Tongue (tissue), 2 donors: ENCODE results near the gene ELFN2. TPM values are rescaled to one million over a fixed set of nuclear protein-coding genes. Genes with fewer than 3 reads are reported as not detected.

ENCODE experiments used
- DNase-seq: peaks from one replicate; pipeline ENCODE4 v3.0.0-alpha.2; 2015
- total RNA-seq: library from RNA; depleted of rRNA; stranded (reverse); fragments of >200 nt; gene quantifications from one replicate; pipeline ENCODE4 v1.2.3, GENCODE V29; 2014

ELFN2 gene
- total RNA-seq, 1 donor from 2014 or later = 1.0 TPM

DNA sequence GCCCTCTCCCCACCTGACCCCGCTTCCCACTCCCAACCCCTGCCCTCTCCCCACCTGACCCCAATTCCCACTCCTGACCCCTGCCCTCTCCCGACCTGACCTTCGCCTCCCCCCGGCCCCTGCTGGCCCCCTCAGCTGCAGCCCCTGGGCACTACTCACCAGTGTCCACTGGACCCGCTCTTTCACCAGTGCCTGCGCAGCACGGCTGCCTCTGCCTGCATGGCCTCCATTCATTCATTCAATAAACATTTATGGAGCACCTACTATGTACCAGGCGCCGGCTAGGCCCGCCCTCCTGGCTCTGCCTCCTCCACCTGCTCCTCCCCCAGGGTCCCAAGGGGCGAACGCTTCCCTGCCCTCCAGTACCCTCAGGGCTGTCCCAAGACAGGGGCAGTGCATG is 42.6 kb downstream of the ELFN2 start:
- no peak for DNase-seq

DNA sequence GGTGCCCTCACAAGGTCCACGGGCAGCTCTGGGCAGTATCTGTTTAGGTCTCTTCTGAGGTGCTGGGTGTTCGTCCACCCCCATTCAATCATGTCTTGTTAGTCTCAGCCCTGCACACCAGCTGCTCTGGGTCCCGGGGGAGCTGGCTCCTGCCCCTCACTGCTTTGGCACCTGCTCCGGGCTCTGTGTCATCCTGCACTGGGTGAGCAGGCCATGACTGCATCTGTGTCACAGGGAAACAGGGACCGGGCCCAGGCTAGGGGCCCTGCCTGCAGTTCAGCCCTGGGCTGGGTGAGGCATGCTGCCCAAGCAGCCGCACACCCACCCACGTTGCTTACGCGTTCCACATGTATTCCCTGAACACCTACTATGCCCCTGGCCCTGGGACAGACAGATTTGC is 43.9 kb downstream of the ELFN2 start:
- DNase-seq = peak; percentile 58

DNA sequence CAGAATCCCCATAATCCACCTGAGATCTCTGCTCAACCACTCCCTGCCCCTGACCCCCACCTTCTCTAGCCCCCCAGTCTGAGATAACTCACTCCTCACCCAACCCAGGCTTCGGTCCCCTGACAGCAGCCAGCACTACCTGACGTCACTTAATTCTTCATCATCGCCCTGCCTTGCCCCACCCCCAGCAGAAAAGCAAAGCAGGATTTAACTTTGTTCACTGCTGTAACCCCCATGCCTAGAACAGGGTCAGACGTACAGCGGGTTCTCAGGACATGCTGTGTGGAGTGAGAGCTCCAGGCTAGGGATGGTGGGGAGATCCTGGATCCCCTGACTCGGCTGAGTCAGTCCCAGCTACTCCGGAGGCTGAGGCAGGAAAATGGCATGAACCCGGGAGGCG is 45.8 kb downstream of the ELFN2 start:
- DNase-seq = no peak

DNA sequence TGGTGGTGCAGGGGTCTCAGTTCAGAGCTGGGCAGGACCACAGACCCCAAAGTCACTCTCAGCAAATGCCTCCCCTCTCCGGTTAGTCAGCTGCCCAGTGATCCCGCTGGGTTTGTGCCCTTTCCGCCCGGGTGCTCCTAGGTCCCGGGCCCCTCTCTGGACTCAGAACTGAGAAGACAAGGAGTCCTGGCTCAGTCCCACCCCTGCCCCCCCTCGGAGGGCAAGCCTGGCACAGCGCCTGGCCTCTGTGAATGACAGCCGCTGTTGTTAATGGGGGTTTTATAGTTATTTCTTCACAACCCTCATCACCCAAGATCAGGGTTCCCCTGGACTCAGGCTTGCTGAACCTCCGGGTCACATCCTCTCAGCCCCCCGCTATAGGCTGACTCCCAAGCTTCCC is 47.6 kb downstream of the ELFN2 start:
- no peak for DNase-seq

DNA sequence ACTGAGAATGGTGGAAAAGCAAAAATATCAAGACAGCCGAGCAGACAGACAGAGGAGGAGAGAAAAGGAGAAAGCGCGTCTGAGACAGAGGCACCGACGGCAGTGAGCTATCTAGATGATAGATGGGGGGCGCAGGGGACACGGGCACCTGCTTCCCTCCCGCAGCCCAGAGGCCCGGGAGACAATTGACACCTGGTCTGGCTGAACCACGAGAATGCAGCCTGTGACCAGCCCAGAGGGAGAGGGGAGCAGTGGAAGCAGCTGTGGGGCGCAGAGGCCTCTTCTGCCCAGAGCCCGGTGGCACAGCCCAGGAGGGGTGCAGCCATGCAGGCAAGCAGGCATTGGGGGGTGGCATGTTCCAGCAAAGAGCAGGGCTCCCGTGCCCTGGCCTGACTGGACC is 48.2 kb downstream of the ELFN2 start:
- no peak for DNase-seq

DNA sequence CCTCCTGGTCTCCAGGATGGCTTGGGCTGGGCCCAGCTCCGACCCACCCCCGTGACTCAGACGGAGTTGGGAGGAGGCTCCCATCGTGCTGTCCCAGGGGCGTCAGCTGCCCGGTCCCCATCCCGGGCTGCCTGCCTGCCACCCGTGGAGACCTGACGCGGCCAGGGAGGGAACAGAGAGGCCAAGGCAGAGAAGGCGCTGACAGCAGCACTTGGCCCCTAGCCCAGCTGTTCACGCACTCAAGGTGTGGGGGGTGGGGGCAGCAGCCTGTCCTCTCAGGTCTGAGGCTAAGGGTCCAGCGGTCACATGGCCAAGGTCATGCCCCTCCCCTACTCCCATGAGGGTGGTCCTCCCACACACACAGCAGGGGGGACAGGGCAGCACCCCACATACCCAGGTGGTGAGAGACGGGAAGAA is 48.6 kb downstream of the ELFN2 start:
- no peak for DNase-seq

DNA sequence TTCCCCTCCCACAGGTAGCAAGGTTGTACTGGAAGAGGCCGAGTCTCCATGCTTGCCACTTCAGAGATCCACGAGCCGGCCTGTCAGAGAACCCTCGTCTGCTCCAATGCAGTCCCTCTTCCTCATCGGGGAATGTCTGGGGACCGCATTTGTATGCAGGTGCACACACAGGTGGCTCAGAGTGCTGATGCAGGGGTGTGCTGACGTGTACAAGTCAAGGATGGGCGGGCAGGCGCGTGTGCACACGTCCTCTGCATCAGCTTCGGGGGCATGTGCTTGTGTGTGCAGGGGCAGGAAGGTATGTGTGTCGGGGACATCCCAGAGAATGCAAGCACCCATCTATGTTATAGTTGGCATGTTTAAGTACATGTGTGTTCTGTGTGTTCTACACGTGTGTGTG is 49.4 kb downstream of the ELFN2 start:
- no peak for DNase-seq

DNA sequence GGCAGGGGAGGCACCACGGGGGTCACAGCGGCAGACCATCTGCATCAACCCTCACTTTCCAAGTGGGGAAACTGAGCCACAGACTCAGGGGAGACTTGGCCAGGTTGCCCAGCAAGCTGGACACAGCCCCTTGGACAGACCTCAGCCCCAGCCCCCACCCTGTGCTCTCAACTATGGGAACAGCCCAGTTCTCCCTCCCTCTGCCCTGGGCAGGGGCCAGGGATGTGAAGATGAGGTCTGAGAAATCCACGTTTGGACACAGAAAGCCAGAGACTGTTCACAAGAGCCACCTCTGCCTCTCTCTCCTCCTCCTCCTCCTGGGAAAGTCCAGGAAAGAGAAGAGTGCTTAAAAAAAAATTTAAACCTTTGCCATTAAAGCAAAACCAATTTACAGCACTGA is 50.1 kb downstream of the ELFN2 start:
- no peak for DNase-seq

DNA sequence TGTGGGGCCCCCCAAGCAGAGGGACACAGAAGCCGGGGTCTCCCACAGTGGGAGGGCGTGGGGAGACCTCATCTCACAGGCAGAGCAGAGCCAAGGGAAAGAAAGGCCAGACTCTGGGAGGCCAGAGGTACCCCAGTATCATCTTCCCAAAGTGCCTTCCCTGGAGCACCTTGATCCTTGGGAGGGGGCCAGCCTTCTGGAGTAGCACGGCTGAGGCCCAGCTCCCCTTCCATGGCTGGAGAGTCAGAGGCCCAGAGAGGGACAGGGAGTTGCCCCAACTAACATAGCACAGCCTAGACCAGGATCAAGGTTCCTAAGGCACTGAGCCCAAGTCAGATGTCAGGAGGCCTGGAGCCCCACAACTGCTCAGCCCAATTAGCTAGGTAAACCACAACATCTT is 50.6 kb downstream of the ELFN2 start:
- DNase-seq = peak; percentile 58

DNA sequence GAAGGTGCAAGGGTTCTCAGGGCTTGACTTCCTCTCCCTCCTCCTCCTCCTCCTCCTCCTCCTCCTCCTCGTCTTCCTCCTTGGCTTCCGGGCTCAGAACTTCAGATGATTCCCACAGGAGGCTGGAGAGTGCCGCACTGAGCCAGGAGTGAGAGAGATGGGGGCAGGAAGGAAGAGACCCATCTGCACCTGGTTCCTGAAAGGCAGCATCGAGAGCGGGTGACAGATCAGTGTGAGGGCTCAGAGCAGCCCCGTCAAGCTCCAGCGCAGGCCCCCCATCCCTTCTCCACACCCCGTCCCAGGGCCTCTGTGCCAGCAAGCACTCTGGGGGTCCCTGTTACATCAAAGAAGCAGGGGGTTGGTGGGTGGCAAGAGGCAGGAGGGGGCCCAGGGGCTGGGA is 51.5 kb downstream of the ELFN2 start:
- DNase-seq = no peak

DNA sequence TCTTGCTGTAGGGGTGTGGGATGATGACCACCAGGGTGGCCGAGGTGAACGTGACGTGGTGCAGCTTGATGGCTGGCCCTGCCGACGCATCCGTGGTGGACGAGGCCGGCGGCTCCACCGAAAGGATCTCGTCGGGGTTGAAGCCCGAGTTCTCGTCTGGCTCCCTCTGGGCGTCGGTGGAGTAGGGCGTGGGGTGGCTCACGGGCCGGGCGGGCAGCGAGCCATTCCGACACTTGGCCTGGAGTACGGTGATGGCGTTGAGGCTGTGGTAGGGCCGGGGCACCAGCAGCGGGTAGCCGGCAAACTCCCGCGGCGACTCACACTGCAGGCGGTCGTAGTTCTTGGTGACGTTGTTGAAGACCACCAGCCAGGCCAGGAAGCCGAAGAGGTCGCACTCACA is 52.7 kb downstream of the ELFN2 start:
- DNase-seq = no peak

DNA sequence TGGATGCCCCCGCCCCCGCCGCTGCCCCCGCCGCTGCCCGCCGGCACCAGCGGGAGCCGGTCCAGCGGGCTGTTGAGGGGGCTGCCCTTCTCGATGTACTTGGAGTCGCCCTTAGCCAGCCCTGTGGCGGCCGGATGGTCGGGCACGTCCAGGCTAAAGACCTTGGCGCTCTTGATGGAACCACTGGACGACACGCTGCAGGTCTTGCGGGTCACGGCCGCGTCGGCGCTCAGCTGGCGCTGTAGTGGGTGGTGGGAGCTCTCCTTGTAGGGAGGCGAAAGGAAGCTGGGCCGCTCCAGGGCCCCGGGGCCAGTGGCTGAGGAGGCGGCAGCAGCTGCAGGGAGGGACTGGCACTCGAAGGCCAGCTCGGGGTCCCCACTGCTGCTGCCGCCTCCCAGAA is 53.8 kb downstream of the ELFN2 start:
- no peak for DNase-seq

DNA sequence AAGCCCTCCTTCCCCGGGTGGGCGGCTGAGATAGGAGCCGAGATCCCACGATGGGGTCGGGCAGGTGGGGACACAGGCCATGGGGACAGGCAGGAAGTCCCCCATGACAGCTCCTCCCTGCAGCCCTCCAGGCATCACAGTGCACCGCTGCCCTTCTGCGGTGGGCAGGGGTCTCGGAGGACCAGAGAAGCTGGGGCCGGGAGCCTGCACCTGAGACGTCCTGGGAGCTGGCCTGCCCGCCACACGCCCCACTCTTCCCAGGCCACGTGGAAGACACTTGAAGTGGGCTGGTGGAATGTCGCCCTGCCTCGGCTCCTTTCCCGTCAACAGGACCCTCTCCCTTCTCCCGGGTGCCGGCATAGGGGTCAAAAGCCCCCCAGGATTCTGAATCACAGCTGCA is 55.4 kb downstream of the ELFN2 start:
- DNase-seq = no peak

DNA sequence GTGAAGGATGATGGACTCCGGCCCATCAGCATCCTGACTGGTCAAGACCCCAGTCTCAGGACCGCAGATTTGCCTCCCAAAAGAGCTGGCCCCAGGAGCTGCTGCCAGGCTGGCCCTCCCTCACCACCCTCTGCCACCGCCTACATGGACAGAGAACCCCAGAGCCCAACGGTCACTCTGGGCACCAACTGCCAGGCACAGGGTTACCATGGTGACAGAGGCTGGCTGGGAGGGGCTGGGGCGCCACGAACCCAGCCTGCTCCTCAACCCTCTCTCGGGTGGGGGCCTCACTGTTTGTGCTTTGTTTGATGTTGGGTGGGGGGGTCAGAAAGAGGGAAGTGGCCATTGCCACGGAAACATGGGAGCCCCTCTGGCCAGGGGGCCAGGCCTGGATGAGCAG is 55.8 kb downstream of the ELFN2 start:
- no peak for DNase-seq

DNA sequence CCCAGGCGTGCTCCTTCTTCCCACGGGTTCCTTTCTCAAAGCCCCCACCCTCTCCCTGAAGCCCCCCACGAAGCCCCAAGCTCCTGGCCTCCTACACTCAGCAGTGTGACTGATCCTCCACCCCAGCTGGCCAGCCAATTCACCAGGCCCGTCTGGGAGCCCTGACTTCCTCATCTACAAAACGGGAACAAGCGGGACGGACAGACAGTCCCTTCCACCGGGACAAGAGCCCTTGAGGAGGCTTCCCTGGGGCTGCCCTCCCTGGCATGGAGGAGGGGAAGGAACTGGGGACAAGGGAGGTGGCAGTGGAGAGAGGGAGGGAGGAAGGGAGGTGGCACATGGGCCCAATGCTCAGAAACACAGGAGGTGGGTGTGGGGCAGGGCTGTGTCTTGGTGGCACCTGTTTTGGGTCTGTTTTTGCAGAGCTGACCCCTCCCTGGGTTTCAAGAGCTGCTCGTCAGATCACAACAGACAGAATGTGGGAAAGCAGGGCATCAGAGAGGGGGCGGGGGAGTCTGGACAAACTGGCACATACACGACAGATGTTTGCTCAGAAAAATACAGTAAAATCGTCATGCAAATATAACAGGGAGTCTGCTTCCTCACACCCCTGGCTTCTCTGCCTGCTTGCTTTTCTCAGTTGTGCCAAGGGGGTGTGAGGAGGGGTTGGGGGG is 56.8 kb downstream of the ELFN2 start:
- DNase-seq = peak; percentile 70

DNA sequence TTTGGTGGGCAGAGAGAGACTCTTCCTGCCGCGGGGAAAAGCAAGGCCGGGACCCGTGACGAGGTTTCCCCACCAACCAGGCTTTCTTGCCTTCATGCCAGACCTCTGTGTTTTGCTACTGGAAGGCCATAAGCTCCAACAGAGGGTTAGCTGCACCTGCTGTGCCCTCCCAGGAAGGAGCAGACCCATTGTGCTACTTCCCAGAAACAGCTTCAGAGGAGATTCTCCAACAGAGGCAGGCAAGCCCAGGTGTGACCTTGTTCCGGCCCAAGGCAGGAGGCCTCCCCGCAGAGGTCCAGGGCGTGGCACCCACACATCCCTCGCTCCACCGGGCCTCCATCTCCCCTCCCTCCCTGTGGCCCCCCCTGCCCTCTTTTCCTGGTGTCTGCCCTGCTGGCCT is 57.8 kb downstream of the ELFN2 start:
- DNase-seq = no peak

DNA sequence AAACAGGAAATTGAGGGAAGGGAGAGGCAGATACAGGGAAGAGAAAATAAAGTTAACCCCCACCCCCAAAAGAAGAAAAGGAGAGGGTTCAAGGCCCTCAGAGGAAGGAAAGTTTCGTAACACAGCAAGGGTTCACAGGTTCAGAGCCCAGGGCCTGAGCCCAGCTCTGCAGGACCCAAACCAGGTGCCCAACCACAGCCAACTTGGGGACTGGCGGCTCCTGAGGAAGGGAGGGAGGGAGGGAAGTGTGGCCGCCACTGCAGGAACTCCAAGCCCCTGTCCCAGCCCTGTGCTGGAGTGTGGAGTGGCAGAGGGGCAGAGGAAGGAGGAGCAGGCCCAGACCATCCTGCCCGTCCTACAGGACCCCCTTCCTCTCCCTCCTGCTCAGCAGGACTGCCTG is 59.2 kb downstream of the ELFN2 start:
- no peak for DNase-seq

DNA sequence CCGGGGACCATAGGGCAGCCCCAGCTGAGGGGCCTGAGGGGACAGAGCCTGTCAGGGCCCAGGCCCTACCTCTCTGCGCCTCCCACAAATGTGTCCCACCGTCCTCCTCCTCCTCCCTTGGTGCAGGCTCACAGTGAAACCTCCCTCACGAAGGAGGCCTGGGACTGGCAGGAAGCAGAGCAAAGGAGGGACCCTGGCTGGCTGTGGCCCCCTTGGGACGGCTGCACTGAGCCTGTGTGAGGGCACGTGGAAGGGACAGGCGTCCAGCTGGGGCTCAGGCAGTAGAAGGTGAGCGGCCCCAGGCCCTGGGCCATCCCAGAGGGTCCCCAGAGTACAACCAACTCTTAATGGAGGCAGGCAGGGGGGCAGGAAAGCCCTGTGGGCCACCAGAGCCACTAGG is 60.7 kb downstream of the ELFN2 start:
- no peak for DNase-seq

DNA sequence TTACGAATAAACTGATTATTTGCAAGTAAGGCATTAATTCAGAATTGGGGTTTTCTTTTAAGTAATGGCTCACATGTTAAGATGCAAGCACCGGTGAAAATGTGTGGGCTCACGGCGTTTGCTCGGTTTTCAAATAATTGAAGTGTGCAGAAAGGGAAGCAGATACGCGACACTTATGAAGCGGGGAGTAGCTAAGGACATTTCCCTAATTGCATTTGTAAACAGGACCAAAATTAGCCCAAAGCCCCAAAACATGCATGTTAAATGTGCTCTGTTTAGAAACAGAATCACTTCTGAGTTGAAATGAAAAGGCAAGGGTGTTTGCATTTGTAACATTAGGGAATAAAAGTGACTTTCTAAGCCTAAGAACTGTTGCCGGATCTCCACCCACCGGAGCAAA is 61.3 kb downstream of the ELFN2 start:
- DNase-seq = no peak

DNA sequence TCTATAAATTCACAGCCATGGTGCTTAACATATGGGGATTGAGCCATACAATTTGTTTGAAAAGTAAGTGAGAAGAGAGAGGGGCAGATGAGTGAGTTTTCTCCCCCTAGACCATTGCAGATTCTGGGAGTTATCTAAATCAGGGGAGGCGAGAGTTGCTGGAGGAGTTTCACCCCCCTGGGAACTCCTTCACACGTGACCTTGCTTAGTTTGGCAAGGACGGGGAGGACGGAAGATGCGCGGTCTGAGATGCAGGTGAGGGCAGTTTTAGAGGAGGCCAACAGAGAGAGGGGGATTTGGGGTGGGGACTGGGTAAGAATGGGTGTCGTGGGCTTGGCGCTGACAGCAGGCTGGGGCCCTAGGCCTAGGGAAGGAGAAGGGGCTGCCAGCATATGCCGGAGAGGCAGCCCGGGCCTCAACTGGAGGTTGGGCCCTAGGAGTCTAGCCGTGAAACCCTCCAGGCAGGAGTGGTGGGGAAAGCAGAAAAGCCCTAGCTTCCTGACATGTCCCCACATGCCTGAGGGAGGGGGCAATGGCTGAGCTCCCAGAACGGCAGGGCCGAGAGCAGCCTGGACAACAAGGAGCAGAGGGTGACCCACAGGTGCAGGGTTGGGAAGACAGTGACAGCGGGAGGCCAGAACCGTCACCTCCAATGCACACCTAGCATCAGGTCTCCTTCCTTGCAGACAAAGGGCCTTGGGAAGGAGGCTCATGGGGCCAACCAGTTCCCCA is 63.9 kb downstream of the ELFN2 start:
- no peak for DNase-seq

DNA sequence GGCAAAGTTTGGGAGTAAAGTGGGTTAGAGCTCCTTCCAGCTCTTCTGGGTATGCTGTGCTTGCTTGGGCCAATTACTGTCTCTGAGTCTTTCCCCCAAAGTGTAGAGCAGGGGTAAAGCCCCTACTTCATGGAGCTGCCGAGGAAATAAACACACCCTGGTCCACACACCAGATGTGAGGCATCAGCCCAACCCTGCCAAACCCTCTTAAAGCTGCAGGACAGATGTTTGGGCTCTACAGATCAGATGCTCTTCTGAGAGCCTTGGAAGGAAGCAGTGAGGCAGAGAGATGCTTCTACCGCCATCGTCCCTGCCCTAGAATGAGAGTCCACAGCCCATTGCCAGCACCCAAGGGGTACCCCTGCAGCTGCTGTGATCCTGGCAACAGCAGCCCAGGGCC is 64.7 kb downstream of the ELFN2 start:
- DNase-seq = peak; percentile 76

DNA sequence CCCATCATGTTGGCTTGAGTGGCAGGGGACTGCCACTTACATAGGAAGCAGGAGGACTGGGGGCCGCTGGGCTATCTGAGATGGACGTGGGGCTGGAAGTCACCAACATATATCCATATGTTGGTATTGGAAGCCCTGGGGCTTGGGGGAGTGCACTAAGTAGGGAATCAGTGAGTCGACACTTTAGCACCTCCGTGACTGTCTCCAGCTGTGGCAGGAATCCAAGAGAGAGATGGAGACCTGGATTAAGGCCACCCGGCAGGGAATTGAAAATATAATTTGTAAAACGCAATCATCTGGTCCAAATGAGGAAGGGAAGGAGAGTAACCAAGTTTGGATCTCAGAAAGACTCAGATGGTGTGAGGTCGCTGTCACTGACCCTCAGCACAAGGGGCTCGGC is 68.4 kb downstream of the ELFN2 start:
- no peak for DNase-seq

DNA sequence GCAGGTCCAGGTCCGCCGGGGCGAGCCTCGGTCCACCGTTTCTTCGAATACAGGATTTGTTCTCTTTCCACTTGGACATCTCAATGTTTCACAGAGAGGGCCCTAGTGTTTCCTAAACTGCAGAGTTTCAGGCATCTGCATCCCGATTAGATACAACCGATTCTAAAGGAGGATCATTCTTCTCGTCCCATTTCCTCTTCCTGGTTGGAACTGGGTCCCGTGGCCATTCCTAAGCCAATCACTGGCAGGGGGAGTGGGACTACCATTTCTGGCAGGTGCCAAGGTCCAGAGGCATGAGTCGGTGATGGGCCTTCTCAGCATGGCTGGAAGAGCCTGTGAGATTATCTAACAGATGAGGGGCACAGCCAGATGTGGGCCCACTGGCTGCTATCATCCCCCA is 68.9 kb downstream of the ELFN2 start:
- no peak for DNase-seq

DNA sequence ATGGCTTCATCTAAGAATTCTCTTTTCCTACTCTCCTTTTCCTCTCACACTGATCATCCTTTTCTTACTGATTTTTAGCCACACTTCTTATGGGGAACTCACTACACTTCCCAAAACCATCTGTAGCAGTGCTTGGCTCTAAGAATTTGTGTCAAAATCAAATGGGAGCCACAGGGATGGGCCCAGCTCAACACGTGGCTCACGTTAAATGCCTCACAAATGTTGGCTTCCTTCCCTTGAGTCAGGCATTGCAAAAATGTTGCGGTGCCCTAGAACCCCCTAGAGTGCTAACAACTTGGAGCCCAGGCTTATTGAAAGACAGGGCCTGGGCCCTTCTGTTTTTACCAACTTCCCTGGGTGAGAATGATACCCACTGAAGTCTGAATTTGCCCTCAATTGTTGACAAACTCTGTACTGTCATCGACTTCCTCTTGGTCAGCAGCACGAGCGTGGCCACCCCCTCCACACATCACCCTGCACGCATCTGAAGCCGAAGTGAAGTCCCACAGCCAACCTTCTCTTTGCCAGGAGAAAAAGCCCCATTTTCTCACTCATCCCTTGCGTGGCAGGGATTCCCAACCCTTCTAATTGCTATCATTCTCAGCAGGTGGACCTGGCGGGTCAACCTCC is 69.7 kb downstream of the ELFN2 start:
- no peak for DNase-seq
